ENCODE results near the gene TRIP13. TPM values are rescaled to one million over a fixed set of nuclear protein-coding genes. Genes with fewer than 3 reads are reported as not detected.

Gene TRIP13
- total and polyA plus RNA-seq, 2 of the 13 experiments (the other 11 are each of a cell fraction or from before 2014, with no cell fraction given): 13.5 to 33.0 TPM

DNA sequence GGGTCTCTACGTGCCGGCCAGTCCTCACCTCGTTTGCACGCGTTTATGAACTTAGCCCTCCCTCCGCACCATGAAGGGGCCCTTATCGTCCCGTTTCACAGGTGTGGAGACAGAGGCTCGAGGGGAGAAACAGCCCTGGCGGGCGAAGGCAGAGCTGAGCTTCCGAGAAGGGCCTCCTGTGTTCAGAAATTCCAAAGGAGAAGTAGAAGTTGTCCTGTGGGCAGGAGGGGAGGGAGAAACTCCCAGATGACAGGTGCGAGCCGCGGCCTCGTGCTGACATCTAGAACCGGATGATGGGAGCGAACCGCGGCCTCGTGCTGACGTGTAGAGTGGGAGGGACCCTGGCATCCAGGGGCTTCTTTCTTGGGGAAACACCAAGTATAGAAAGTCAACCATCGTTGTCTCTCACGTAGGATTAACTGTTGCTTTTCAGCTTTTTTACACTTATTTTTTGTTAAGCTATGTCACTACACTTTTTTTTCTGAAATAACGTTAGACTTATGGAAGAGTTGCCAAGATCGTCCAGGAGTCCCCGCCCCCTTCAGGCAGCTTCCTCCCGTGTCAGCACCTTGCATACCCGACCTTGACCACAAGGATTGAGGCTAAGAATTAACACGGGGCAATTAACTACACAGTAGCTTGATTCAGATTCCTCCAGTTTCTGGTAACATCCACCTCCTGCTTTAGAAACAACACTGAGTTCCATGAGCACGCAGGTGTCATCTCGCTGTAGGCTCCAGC, 73.1 kb downstream of the TRIP13 start (continued):
- TF ChIP-seq EHMT2 (IDR thresholded peaks at IDR 0.05; ENCODE audit: borderline replicate concordance, low read depth, low read length) (no peak), FOSL2 (CRISPR knock-in tag; IDR thresholded peaks at IDR 0.05) (no peak)

- FAIRE-seq: no peak
- no peaks in the 10 kb centered on the region for H3K79me2 ChIP-seq (ENCODE audit: insufficient read depth, low read length)
- intact Hi-C loops (cut with micrococcal nuclease; ENCODE audit: unreplicated experiment) (no loop called here), in situ Hi-C loops (cut with HindIII; ENCODE audit: extremely low pct_ligation_motif_present, low pct_unique_long_range_greater_than_20kb) (no loop called here)
- no peak overlapping the region for H3K27ac ChIP-seq (ENCODE audit: extremely low read length, insufficient read depth, low read length)
- H3K9ac ChIP-seq (ENCODE audit: insufficient read depth, low read depth, low read length): no peak overlapping the region
- POLR2A ChIA-PET: no interaction called here
- DNase-seq (ENCODE audit: low spot score): no peak
- H3K4me1 ChIP-seq (ENCODE audit: insufficient read depth, low read length): no peaks in the 10 kb centered on the region
- no TSS peak for BruUV-seq (replicated peaks)
- ATAC-seq: no peak
- H3K36me3 ChIP-seq (replicated peaks in 1 of 2; ENCODE audit: control insufficient read depth in 1 of 2, insufficient read depth in 2 of 2, low read length in 2 of 2): no peaks in the 10 kb centered on the region
- H3K4me3 ChIP-seq (replicated peaks in 1 of 3; ENCODE audit: insufficient read depth in 1 of 3, low read depth in 2 of 3, low read length in 3 of 3): no peak overlapping the region
- no peak overlapping the region for H2AFZ ChIP-seq (ENCODE audit: low read length)
- H3K9me3 ChIP-seq (ENCODE audit: low read length): no peaks in the 10 kb centered on the region
- 45% methylated on average over 9 of the region's 9 CpGs for WGBS (ENCODE audit: low lambda C conversion rate)
- no peak for TF ChIP-seq ZFP36L2 (CRISPR knock-in tag; IDR thresholded peaks at IDR 0.05)
- TF ChIP-seq ZNF737 (CRISPR knock-in tag; IDR thresholded peaks at IDR 0.05; ENCODE audit: borderline replicate concordance): no peak
- no peaks in the 10 kb centered on the region for H4K20me1 ChIP-seq (ENCODE audit: insufficient read depth, low read length)
- no peak overlapping the region for H3K4me2 ChIP-seq (ENCODE audit: low read depth, low read length)
- CTCF ChIA-PET (ENCODE audit: low intra/inter-chr PET ratio, low total read pairs): no interaction called here
- peaks cover 7 to 78% of the 10 kb centered on the region in 2 experiments; a peak in 4 of 5 replicates for H3K27me3 ChIP-seq (ENCODE audit: control insufficient read depth in 1 of 2, insufficient read depth in 2 of 2, low read length in 2 of 2)
Observed at GRCh38 chr5:966345-966710, 73.6 kb downstream of the TRIP13 start.

DNA sequence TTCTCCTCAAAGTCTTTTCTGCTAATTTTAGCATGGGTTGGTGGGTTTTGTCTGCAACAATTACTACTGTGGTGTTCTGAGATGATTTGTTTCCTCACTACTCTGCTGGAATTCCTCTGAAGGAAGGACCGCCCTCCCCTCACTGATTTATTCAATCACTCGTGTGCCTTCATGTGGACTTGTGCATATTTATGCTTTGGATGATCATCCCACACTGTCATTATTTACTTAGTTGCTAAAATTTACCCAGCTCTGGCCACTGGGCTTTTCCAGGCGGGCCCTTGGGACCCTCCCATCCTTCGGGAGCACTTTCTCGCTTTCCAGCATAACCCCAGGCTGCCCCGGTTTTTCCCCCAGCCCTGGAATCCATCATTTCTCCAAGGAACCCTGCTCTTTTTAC, 74.3 kb downstream of the TRIP13 start:
- ChIA-PET CTCF (ENCODE audit: low intra/inter-chr PET ratio, low total read pairs) (no interaction called here), POLR2A (no interaction called here)
- FAIRE-seq (no peak), DNase-seq (ENCODE audit: low spot score) (no peak), ATAC-seq (no peak)
- Histone ChIP-seq H3K36me3 (replicated peaks in 1 of 2; ENCODE audit: control insufficient read depth in 1 of 2, insufficient read depth in 2 of 2, low read length in 2 of 2) (no peaks in the 10 kb centered on the region), H3K4me2 (ENCODE audit: low read depth, low read length) (no peak overlapping the region), H3K27me3 (ENCODE audit: control insufficient read depth in 1 of 2, insufficient read depth in 2 of 2, low read length in 2 of 2) (peaks cover 5 to 77% of the 10 kb centered on the region in 2 experiments; a peak in 4 of 5 replicates), H3K9ac (ENCODE audit: insufficient read depth, low read depth, low read length) (no peak overlapping the region), H3K4me1 (ENCODE audit: insufficient read depth, low read length) (no peaks in the 10 kb centered on the region), H2AFZ (ENCODE audit: low read length) (no peak overlapping the region), H3K27ac (ENCODE audit: extremely low read length, insufficient read depth, low read length) (no peak overlapping the region), H4K20me1 (ENCODE audit: insufficient read depth, low read length) (no peaks in the 10 kb centered on the region), H3K79me2 (ENCODE audit: insufficient read depth, low read length) (no peaks in the 10 kb centered on the region), H3K4me3 (replicated peaks in 1 of 3; ENCODE audit: insufficient read depth in 1 of 3, low read depth in 2 of 3, low read length in 3 of 3) (no peak overlapping the region), H3K9me3 (ENCODE audit: low read length) (no peaks in the 10 kb centered on the region)
- no TSS peak for BruUV-seq (replicated peaks)
- WGBS (ENCODE audit: low lambda C conversion rate): 3% methylated on average over 6 of the region's 6 CpGs
- intact Hi-C loops (cut with micrococcal nuclease; ENCODE audit: unreplicated experiment): no loop called here
- in situ Hi-C loops (cut with HindIII; ENCODE audit: extremely low pct_ligation_motif_present, low pct_unique_long_range_greater_than_20kb): no loop called here
- TF ChIP-seq XRCC5 (optimal IDR thresholded peaks at IDR 0.05; ENCODE audit: low read length): no peak
- TF ChIP-seq ZFP90 (CRISPR knock-in tag; IDR thresholded peaks at IDR 0.05; ENCODE audit: borderline replicate concordance): no peak
- no peak for TF ChIP-seq WIZ (CRISPR knock-in tag; IDR thresholded peaks at IDR 0.05)
- TF ChIP-seq DRAP1 (CRISPR knock-in tag; IDR thresholded peaks at IDR 0.05): no peak
- TF ChIP-seq THAP9 (CRISPR knock-in tag; IDR thresholded peaks at IDR 0.05; ENCODE audit: borderline replicate concordance): no peak
- TF ChIP-seq ARID2 (CRISPR knock-in tag; IDR thresholded peaks at IDR 0.05; ENCODE audit: borderline replicate concordance): no peak
- TF ChIP-seq, protein P1, sequence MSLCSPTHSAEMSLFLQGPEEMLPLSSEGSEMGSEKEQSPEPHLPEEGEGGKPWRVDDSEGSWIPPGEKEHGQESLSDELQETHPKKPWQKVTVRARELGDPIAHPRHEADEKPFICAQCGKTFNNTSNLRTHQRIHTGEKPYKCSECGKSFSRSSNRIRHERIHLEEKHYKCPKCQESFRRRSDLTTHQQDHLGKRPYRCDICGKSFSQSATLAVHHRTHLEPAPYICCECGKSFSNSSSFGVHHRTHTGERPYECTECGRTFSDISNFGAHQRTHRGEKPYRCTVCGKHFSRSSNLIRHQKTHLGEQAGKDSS (CRISPR knock-in tag; IDR thresholded peaks at IDR 0.05; ENCODE audit: borderline replicate concordance, low read depth): no peak
- TF ChIP-seq ZSCAN22 (CRISPR knock-in tag; IDR thresholded peaks at IDR 0.05): no peak

Measured in HepG2 (cell line).